Activated naive CD4-positive, alpha-beta T cell treated with anti-CD3 and anti-CD28 coated beads, Interleukin-2, amount 10 ng/mL, durations not matched to agents 7 days and 5 days (primary cell): ENCODE data around the gene CCNL1.
"Not testable (repeated sequence)": the region's sequence is repeated elsewhere in the genome, so short reads cannot be mapped to it uniquely, and the experiment has no call there.

ENCODE experiments used
- CTCF ChIA-PET: fragments of 350-600 bp; sonication (Branson Sonifier 250); formaldehyde crosslinking; loops from one replicate; lab custom pipeline; 2021; ENCODE audit warnings: antibody characterized with exemption; lab: Charles Lee
- DNase-seq: peaks from one replicate; pipeline ENCODE4 v3.0.0-alpha.2; 2020
- H3K27ac Mint-ChIP-seq: one replicate; pipeline ENCODE4 v1.8.0; 2021; ENCODE audit warnings: mild to moderate bottlenecking, moderate library complexity, mixed read lengths
- H3K27me3 Mint-ChIP-seq: one replicate; pipeline ENCODE4 v1.8.0; 2021; ENCODE audit warnings: mild to moderate bottlenecking, mixed read lengths
- H3K36me3 Mint-ChIP-seq: one replicate; pipeline ENCODE4 v1.8.0; 2021; ENCODE audit warnings: mixed read lengths
- H3K4me1 Mint-ChIP-seq: one replicate; pipeline ENCODE4 v1.8.0; 2021; ENCODE audit warnings: mixed read lengths
- H3K4me3 Mint-ChIP-seq: one replicate; pipeline ENCODE4 v1.8.0; 2021; ENCODE audit warnings: mild to moderate bottlenecking, moderate library complexity, mixed read lengths
- H3K9me3 Mint-ChIP-seq: one replicate; pipeline ENCODE4 v1.8.0; 2021; ENCODE audit warnings: mixed read lengths

The CCNL1 gene

GRCh38 chr3:157177801-157178453 lies 18.0 kb upstream of the CCNL1 start:
- H3K27ac Mint-ChIP-seq, H3K27me3 Mint-ChIP-seq, CTCF ChIA-PET, DNase-seq, H3K4me3 Mint-ChIP-seq: not testable (repeated sequence)
- H3K9me3 Mint-ChIP-seq: peaks cover 10% of the 10 kb centered on the region
- peaks cover 31% of the 10 kb centered on the region for H3K4me1 Mint-ChIP-seq
- H3K36me3 Mint-ChIP-seq: peaks cover 46% of the 10 kb centered on the region

GRCh38 chr3:157176934-157177333 lies 17.0 kb upstream of the CCNL1 start:
- DNase-seq: no peak
- peaks cover 41% of the 10 kb centered on the region for H3K36me3 Mint-ChIP-seq
- CTCF ChIA-PET: interaction anchor here (1.2 to 4.1 kb wide), 2 partner anchors 15 to 40 kb away, joined by 6 to 41 read pairs; partner anchors contain the start of gene CCNL1
- H3K4me3 Mint-ChIP-seq: peak overlapping the region; percentile 29
- peaks cover 32% of the 10 kb centered on the region for H3K4me1 Mint-ChIP-seq
- no peak overlapping the region for H3K27ac Mint-ChIP-seq
- H3K27me3 Mint-ChIP-seq: peaks cover 6% of the 10 kb centered on the region
- H3K9me3 Mint-ChIP-seq: peaks cover 10% of the 10 kb centered on the region

GRCh38 chr3:157175691-157176507 lies 16.0 kb upstream of the CCNL1 start:
- Mint-ChIP-seq H3K27ac (peak overlapping the region; percentile 98), H3K27me3 (peaks cover 11% of the 10 kb centered on the region), H3K4me1 (peaks cover 32% of the 10 kb centered on the region), H3K9me3 (peaks cover 10% of the 10 kb centered on the region), H3K4me3 (peak overlapping the region; percentile 97), H3K36me3 (peaks cover 38% of the 10 kb centered on the region)
- DNase-seq: peak; percentile 33
- CTCF ChIA-PET: interaction anchor here (0.7 to 4.1 kb wide), 5 partner anchors 12 to 39 kb away, joined by 3 to 41 read pairs (median 4); partner anchors contain the start of gene CCNL1

- peak overlapping the region; percentile 98 for H3K27ac Mint-ChIP-seq
- CTCF ChIA-PET: interaction anchor here (0.7 to 4.1 kb wide), 5 partner anchors 11 to 38 kb away, joined by 3 to 41 read pairs (median 3); partner anchors contain the start of gene CCNL1
Measured at GRCh38 chr3:157174649-157175498, 14.9 kb upstream of the CCNL1 start.

GRCh38 chr3:157174290-157174648 lies 14.3 kb upstream of the CCNL1 start:
- peak overlapping the region; percentile 98 for H3K27ac Mint-ChIP-seq
- H3K4me3 Mint-ChIP-seq: peak overlapping the region; percentile 97
- peaks cover 6% of the 10 kb centered on the region for H3K9me3 Mint-ChIP-seq
- peaks cover 24% of the 10 kb centered on the region for H3K36me3 Mint-ChIP-seq
- DNase-seq: peak; percentile 41
- CTCF ChIA-PET: interaction anchor here (1.0 to 4.1 kb wide), 3 partner anchors 10 to 37 kb away, joined by 3 to 41 read pairs (median 3); partner anchors contain the start of gene CCNL1
- H3K4me1 Mint-ChIP-seq: peaks cover 30% of the 10 kb centered on the region
- H3K27me3 Mint-ChIP-seq: peaks cover 12% of the 10 kb centered on the region

More at GRCh38 chr3:157174649-157175498, 14.9 kb upstream of the CCNL1 start:
- peak; percentile 99 for DNase-seq
- Mint-ChIP-seq H3K4me3 (peak overlapping the region; percentile 97), H3K27me3 (peaks cover 12% of the 10 kb centered on the region), H3K36me3 (peaks cover 30% of the 10 kb centered on the region), H3K9me3 (peaks cover 8% of the 10 kb centered on the region), H3K4me1 (peaks cover 30% of the 10 kb centered on the region)

GRCh38 chr3:157173343-157173742 lies 13.4 kb upstream of the CCNL1 start:
- H3K4me1 Mint-ChIP-seq: peaks cover 30% of the 10 kb centered on the region
- H3K4me3 Mint-ChIP-seq, H3K9me3 Mint-ChIP-seq, DNase-seq, H3K27ac Mint-ChIP-seq: not testable (repeated sequence)
- CTCF ChIA-PET: interaction anchor here (4.1 kb wide), 1 partner anchor 12 kb away, joined by 41 read pairs; the partner anchor contains the start of gene CCNL1
- peaks cover 12% of the 10 kb centered on the region for H3K27me3 Mint-ChIP-seq
- H3K36me3 Mint-ChIP-seq: peaks cover 20% of the 10 kb centered on the region

GRCh38 chr3:157172746-157173145 lies 12.8 kb upstream of the CCNL1 start:
- peaks cover 2% of the 10 kb centered on the region for H3K9me3 Mint-ChIP-seq
- DNase-seq: no peak
- H3K27ac Mint-ChIP-seq: no peak overlapping the region
- CTCF ChIA-PET: no interaction called here
- peaks cover 12% of the 10 kb centered on the region for H3K27me3 Mint-ChIP-seq
- peaks cover 14% of the 10 kb centered on the region for H3K36me3 Mint-ChIP-seq
- peaks cover 28% of the 10 kb centered on the region for H3K4me1 Mint-ChIP-seq
- no peak overlapping the region for H3K4me3 Mint-ChIP-seq

GRCh38 chr3:157170861-157171260 lies 10.9 kb upstream of the CCNL1 start:
- no peak for DNase-seq
- H3K4me1 Mint-ChIP-seq: peaks cover 12% of the 10 kb centered on the region
- no peak overlapping the region for H3K4me3 Mint-ChIP-seq
- H3K36me3 Mint-ChIP-seq: peaks cover 4% of the 10 kb centered on the region
- CTCF ChIA-PET: interaction anchor here (0.9 kb wide), 1 partner anchor 11 kb away, joined by 3 read pairs; the partner anchor contains the start of gene CCNL1
- H3K9me3 Mint-ChIP-seq: no peaks in the 10 kb centered on the region
- peaks cover 12% of the 10 kb centered on the region for H3K27me3 Mint-ChIP-seq
- no peak overlapping the region for H3K27ac Mint-ChIP-seq

- no peaks in the 10 kb centered on the region for H3K9me3 Mint-ChIP-seq
- CTCF ChIA-PET: no interaction called here
- H3K4me3 Mint-ChIP-seq: no peak overlapping the region
- peaks cover 3% of the 10 kb centered on the region for H3K4me1 Mint-ChIP-seq
- no peak for DNase-seq
- peaks cover 6% of the 10 kb centered on the region for H3K27me3 Mint-ChIP-seq
- no peaks in the 10 kb centered on the region for H3K36me3 Mint-ChIP-seq
- H3K27ac Mint-ChIP-seq: no peak overlapping the region
Measured at GRCh38 chr3:157167371-157168042, 7.6 kb upstream of the CCNL1 start.

GRCh38 chr3:157166561-157166960 lies 6.6 kb upstream of the CCNL1 start:
- DNase-seq: no peak
- no peak overlapping the region for H3K4me3 Mint-ChIP-seq
- H3K27ac Mint-ChIP-seq: no peak overlapping the region
- H3K36me3 Mint-ChIP-seq: peaks cover 3% of the 10 kb centered on the region
- CTCF ChIA-PET: no interaction called here
- H3K27me3 Mint-ChIP-seq: peaks cover 6% of the 10 kb centered on the region
- peaks cover 11% of the 10 kb centered on the region for H3K4me1 Mint-ChIP-seq
- no peaks in the 10 kb centered on the region for H3K9me3 Mint-ChIP-seq

- no peak overlapping the region for H3K27ac Mint-ChIP-seq
- H3K36me3 Mint-ChIP-seq: peaks cover 3% of the 10 kb centered on the region
- H3K4me1 Mint-ChIP-seq: peaks cover 15% of the 10 kb centered on the region
- H3K27me3 Mint-ChIP-seq: peaks cover 3% of the 10 kb centered on the region
- no peak overlapping the region for H3K4me3 Mint-ChIP-seq
- CTCF ChIA-PET: no interaction called here
- DNase-seq: no peak
- no peaks in the 10 kb centered on the region for H3K9me3 Mint-ChIP-seq
Measured at GRCh38 chr3:157166115-157166514, 6.2 kb upstream of the CCNL1 start.

GRCh38 chr3:157163217-157163953 lies 3.4 kb upstream of the CCNL1 start:
- Mint-ChIP-seq H3K27me3 (peaks cover 5% of the 10 kb centered on the region), H3K27ac (no peak overlapping the region), H3K4me1 (peaks cover 24% of the 10 kb centered on the region), H3K36me3 (peaks cover 16% of the 10 kb centered on the region), H3K9me3 (no peaks in the 10 kb centered on the region), H3K4me3 (no peak overlapping the region)
- no peak for DNase-seq
- CTCF ChIA-PET: interaction anchor here (1.1 to 4.3 kb wide), 3 partner anchors 11 to 74 kb away, joined by 3 to 41 read pairs (median 5); no protein-coding TSS in a partner anchor
